PC-3 (cell line): ENCODE results near the gene LRRC3B. TPM values are rescaled to one million over a fixed set of nuclear protein-coding genes. Genes with fewer than 3 reads are reported as not detected.

Source experiments
- ATAC-seq: fragments of 200-7000 bp; cut with Tn5 transposase; 2 replicates; pipeline ENCODE4 v1.9.1; 2020; ENCODE audit warnings: mild to moderate bottlenecking, moderate library complexity
- BruUV-seq: library from RNA; stranded (reverse); fragments of 400-500 nt; replicated peaks from 2 replicates; lab custom pipeline; 2021; lab: Mats Ljungman, UMichigan
- CTCF ChIA-PET: fragments of 300-600 bp; sonication (Branson Sonifier 250); formaldehyde crosslinking; loops from one replicate; lab custom pipeline; 2022; ENCODE audit warnings: antibody characterized with exemption; lab: Charles Lee
- POLR2A ChIA-PET: fragments of 300-600 bp; sonication (Branson Sonifier 250); formaldehyde crosslinking; loops from one replicate; lab custom pipeline; 2022; ENCODE audit warnings: antibody characterized with exemption; ENCODE audit not compliant: unreplicated experiment; lab: Charles Lee
- DNase-seq: peaks from one replicate; pipeline ENCODE4 v3.0.0-alpha.2; 2015
- H2AFZ ChIP-seq: fragments of 300-600 bp; sonication (generic); 2 replicates; pipeline ENCODE4 v1.6.0; 2016; ENCODE audit warnings: antibody characterized with exemption, low read length
- H3F3A ChIP-seq: fragments of 300-600 bp; sonication (generic); one replicate; pipeline ENCODE4 v1.6.0; 2017; ENCODE audit warnings: antibody characterized with exemption, low read length, control low read depth, mild to moderate bottlenecking; ENCODE audit not compliant: unreplicated experiment
- H3K27ac ChIP-seq: fragments of 300-600 bp; sonication (generic); 2 replicates; pipeline ENCODE4 v1.5.1; 2016; ENCODE audit warnings: mild to moderate bottlenecking, low read length
- H3K27me3 ChIP-seq: fragments of 300-600 bp; sonication (generic); 2 replicates; pipeline ENCODE4 v1.6.1; 2016; ENCODE audit warnings: low read length, mixed read lengths
- H3K36me3 ChIP-seq: fragments of 300-600 bp; sonication (generic); 2 replicates; pipeline ENCODE4 v1.6.1; 2016; ENCODE audit warnings: low read depth, mixed run types, low read length, mixed read lengths
- H3K4me1 ChIP-seq: fragments of 300-600 bp; sonication (generic); 2 replicates; pipeline ENCODE4 v1.5.1; 2016; ENCODE audit warnings: low read length; ENCODE audit not compliant: insufficient read depth
- H3K4me2 ChIP-seq: fragments of 300-600 bp; sonication (generic); 2 replicates; pipeline ENCODE4 v1.6.0; 2016; ENCODE audit warnings: low read length
- H3K4me3 ChIP-seq: fragments of 300-600 bp; sonication (generic); 2 replicates; pipeline ENCODE4 v1.5.1; 2016; ENCODE audit warnings: mild to moderate bottlenecking, low read length, mixed read lengths
- H3K79me2 ChIP-seq: fragments of 300-600 bp; sonication (generic); 2 replicates; pipeline ENCODE4 v1.6.1; 2017; ENCODE audit warnings: low read length, mixed read lengths
- H3K9ac ChIP-seq: fragments of 300-600 bp; sonication (generic); 2 replicates; pipeline ENCODE4 v1.6.0; 2016; ENCODE audit warnings: mild to moderate bottlenecking, low read length
- H3K9me2 ChIP-seq: fragments of 300-600 bp; sonication (generic); replicated peaks from 2 replicates; pipeline ENCODE4 v1.6.1; 2016; ENCODE audit warnings: mixed run types, low read length, mixed read lengths
- H3K9me3 ChIP-seq: fragments of 300-600 bp; sonication (generic); 2 replicates; pipeline ENCODE4 v1.6.1; 2016; ENCODE audit warnings: low read length, mixed read lengths
- H4K20me1 ChIP-seq: fragments of 300-600 bp; sonication (generic); 2 replicates; pipeline ENCODE4 v1.6.1; 2016; ENCODE audit warnings: low read length, mixed read lengths
- EZH2 ChIP-seq: fragments of 300-600 bp; sonication (generic); IDR thresholded peaks from one replicate; pipeline ENCODE4 v1.6.1; 2017; ENCODE audit warnings: antibody characterized with exemption, mild to moderate bottlenecking, low read length; ENCODE audit not compliant: unreplicated experiment
- EZH2phosphoT487 ChIP-seq: fragments of 300-600 bp; sonication (generic); IDR thresholded peaks from 2 replicates; pipeline ENCODE4 v1.6.1; 2018; ENCODE audit warnings: mild to moderate bottlenecking, antibody characterized with exemption, low read length, borderline replicate concordance
- intact Hi-C: fragments of 100-400 bp; cut with micrococcal nuclease; formaldehyde crosslinking; loops from 2 replicates; pipeline ENCODE4 v1.9.0; 2023
- total RNA-seq: library from RNA; depleted of rRNA; stranded (reverse); fragments of >200 nt; gene quantifications from 2 replicates; pipeline ENCODE4 v1.2.3, GENCODE V29; 2014
- TF ChIP-seq, protein P1 (sequence below): fragments of 300-600 bp; sonication (generic); conservative IDR thresholded peaks from 2 replicates; pipeline ENCODE4 v1.5.1; 2017; ENCODE audit warnings: antibody characterized with exemption, low read depth, mild to moderate bottlenecking, low read length

Gene LRRC3B
- total RNA-seq, 1 experiment from 2014 or later: not detected

- no peak overlapping the region for H3K4me3 ChIP-seq
- CTCF ChIA-PET: no interaction called here
- intact Hi-C loops: no loop called here
- H3K27me3 ChIP-seq: peaks cover 3% of the 10 kb centered on the region; the same call in 1 of the 2 replicates
- no peaks in the 10 kb centered on the region for H3K36me3 ChIP-seq
- H3K4me1 ChIP-seq: no peaks in the 10 kb centered on the region
- no peaks in the 10 kb centered on the region for H3F3A ChIP-seq
- POLR2A ChIA-PET: no interaction called here
- no peaks in the 10 kb centered on the region for H4K20me1 ChIP-seq
- TF ChIP-seq, protein P1, sequence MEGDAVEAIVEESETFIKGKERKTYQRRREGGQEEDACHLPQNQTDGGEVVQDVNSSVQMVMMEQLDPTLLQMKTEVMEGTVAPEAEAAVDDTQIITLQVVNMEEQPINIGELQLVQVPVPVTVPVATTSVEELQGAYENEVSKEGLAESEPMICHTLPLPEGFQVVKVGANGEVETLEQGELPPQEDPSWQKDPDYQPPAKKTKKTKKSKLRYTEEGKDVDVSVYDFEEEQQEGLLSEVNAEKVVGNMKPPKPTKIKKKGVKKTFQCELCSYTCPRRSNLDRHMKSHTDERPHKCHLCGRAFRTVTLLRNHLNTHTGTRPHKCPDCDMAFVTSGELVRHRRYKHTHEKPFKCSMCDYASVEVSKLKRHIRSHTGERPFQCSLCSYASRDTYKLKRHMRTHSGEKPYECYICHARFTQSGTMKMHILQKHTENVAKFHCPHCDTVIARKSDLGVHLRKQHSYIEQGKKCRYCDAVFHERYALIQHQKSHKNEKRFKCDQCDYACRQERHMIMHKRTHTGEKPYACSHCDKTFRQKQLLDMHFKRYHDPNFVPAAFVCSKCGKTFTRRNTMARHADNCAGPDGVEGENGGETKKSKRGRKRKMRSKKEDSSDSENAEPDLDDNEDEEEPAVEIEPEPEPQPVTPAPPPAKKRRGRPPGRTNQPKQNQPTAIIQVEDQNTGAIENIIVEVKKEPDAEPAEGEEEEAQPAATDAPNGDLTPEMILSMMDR: no peak
- no peak for TF ChIP-seq EZH2phosphoT487
- TF ChIP-seq EZH2: no peak
- no peak overlapping the region for H3K9ac ChIP-seq
- no peak overlapping the region for H3K27ac ChIP-seq
- no peak overlapping the region for H3K4me2 ChIP-seq
- no peaks in the 10 kb centered on the region for H3K9me2 ChIP-seq
- H3K9me3 ChIP-seq: peaks cover 19% of the 10 kb centered on the region
- no peak for ATAC-seq
- H2AFZ ChIP-seq: no peak overlapping the region
- no TSS peak for BruUV-seq
- no peaks in the 10 kb centered on the region for H3K79me2 ChIP-seq
- DNase-seq: no peak
These were observed 4.5 kb downstream of the LRRC3B start for GRCh38 chr3:26627080-26627479.

DNA sequence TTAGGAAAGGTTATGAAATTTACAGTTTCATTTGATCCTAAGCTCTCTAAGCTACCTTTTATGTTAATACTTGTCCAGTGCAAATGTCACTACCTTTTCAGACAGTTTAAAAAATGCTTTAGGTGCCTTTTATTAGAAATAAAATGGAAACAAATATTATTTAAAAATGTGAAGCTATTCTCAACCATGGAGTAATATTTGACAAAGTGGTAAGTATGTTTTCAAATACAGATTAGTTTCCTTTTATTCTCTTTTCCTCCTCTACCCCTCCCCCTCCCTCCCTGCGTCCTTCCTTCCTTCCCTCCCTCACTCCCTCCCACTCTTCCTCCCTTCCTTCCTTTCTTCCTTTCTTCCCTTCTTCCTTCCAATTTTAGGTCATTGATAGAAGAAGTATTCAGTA is 6.3 kb downstream of the LRRC3B start:
- H3K4me3 ChIP-seq: no peak overlapping the region
- H3F3A ChIP-seq: no peaks in the 10 kb centered on the region
- H3K9ac ChIP-seq: no peak overlapping the region
- no peak overlapping the region for H2AFZ ChIP-seq
- TF ChIP-seq, protein P1: no peak
- TF ChIP-seq EZH2phosphoT487: no peak
- no peak for TF ChIP-seq EZH2
- no peaks in the 10 kb centered on the region for H3K27me3 ChIP-seq
- H3K27ac ChIP-seq: no peak overlapping the region
- H3K4me1 ChIP-seq: no peaks in the 10 kb centered on the region
- H3K9me3 ChIP-seq: peaks cover 19% of the 10 kb centered on the region
- H3K9me2 ChIP-seq: no peaks in the 10 kb centered on the region
- ATAC-seq: no peak
- intact Hi-C loops: no loop called here
- no peaks in the 10 kb centered on the region for H3K36me3 ChIP-seq
- BruUV-seq: no TSS peak
- H3K4me2 ChIP-seq: no peak overlapping the region
- no peak for DNase-seq
- CTCF ChIA-PET: no interaction called here
- H3K79me2 ChIP-seq: no peaks in the 10 kb centered on the region
- POLR2A ChIA-PET: no interaction called here
- no peaks in the 10 kb centered on the region for H4K20me1 ChIP-seq

- POLR2A ChIA-PET: no interaction called here
- Histone ChIP-seq H3K27me3 (no peaks in the 10 kb centered on the region), H3K9ac (no peak overlapping the region), H3K4me2 (no peak overlapping the region), H3K79me2 (no peaks in the 10 kb centered on the region), H3K9me2 (no peaks in the 10 kb centered on the region), H3K27ac (no peak overlapping the region), H4K20me1 (no peaks in the 10 kb centered on the region), H2AFZ (no peak overlapping the region), H3F3A (no peaks in the 10 kb centered on the region), H3K9me3 (peaks cover 24% of the 10 kb centered on the region), H3K4me1 (no peaks in the 10 kb centered on the region), H3K36me3 (no peaks in the 10 kb centered on the region), H3K4me3 (no peak overlapping the region)
- CTCF ChIA-PET: no interaction called here
- ATAC-seq (no peak), DNase-seq (no peak)
- BruUV-seq: no TSS peak
- no peak for TF ChIP-seq EZH2phosphoT487
- TF ChIP-seq, protein P1: no peak
- no peak for TF ChIP-seq EZH2
- intact Hi-C loops: no loop called here
These were observed 8.3 kb downstream of the LRRC3B start for GRCh38 chr3:26630669-26631389.
